GM10266 (cell line): ENCODE results near the gene MAGEC3.
"Not testable (repeated sequence)": the region's sequence is repeated elsewhere in the genome, so short reads cannot be mapped to it uniquely, and the experiment has no call there.

ENCODE experiments used
- DNase-seq: peaks from one replicate; pipeline ENCODE4 v3.0.0; 2012; ENCODE audit errors: extremely low spot score
- CTCF ChIP-seq: IDR thresholded peaks from 2 replicates; pipeline ENCODE4 v1.5.1; 2012; ENCODE audit warnings: mild to moderate bottlenecking, low read depth; ENCODE audit not compliant: control insufficient read depth, insufficient read depth; ENCODE audit errors: missing control alignments

MAGEC3 gene

DNA sequence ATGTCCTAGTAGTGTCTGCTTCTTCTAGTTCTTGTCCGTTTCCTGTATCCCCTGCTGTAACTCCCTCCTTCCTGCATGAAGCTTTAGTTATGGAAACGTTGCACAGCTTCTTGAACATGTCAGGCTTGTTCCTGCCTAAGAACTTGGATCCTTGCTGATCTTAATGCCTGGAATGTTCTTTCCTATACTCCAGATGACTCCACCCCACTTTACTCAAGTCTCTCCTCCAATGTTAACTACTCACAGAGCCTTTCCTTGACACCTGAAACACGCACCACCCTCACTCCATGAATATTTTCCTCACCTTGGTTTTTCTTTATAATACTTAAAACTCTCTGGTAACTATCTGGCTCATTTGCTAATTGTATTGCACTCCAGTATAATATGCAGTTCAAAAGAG is 19.4 kb downstream of the MAGEC3 start:
- no peak for TF ChIP-seq CTCF
- no peak for DNase-seq

GRCh38 chrX:141879616-141880015 is 41.5 kb downstream of the MAGEC3 start:
- no peak for TF ChIP-seq CTCF

GRCh38 chrX:141888811-141889210 is 50.7 kb downstream of the MAGEC3 start:
- not testable (repeated sequence) for DNase-seq

More at GRCh38 chrX:141879616-141880015, 41.5 kb downstream of the MAGEC3 start:
- DNase-seq, result no peak

DNA sequence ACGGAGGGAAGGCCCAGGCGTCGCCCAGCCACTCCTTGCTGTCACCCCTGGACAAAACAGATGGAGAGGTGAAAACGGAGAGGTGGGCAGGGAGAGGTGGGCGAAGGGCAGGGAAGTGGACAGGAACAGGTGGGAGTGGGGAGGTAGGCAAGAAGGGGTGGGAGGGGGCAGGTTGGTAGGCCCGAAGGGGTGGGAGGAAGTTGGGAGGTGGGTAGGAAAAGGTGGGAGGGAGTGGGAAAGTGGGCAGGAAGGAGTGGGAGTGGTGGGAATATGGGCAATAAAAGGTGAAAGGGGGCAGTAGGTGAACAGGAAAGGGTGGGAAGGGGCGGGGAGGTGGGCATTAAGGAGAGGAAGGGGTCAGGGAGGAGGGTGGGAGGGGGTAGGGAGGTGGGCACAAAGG is 56.6 kb downstream of the MAGEC3 start:
- no peak for TF ChIP-seq CTCF
- no peak for DNase-seq

DNA sequence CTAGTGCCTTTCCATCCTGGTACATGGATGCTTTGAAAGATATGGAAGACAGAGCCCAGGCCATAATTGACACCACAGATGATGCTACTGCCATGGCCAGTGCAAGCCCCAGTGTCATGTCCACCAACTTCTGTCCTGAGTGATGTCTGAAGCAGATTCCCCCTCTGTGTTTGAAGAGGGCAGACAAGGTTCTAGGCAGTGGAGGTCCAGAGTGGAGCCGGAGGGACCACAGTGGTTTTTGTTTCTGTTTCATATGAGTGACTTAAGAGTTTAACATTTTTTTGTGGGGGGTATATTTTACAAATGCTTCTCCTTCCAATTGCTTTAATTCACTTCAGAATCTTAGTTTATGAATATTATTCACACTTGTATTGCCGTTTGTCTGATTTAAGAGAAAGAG is 59.6 kb downstream of the MAGEC3 start:
- no peak for DNase-seq
- TF ChIP-seq CTCF, result no peak

- no peak for DNase-seq
- TF ChIP-seq CTCF, result no peak
Measured at GRCh38 chrX:141902366-141902765, 64.2 kb downstream of the MAGEC3 start.

GRCh38 chrX:141903400-141904155 is 65.5 kb downstream of the MAGEC3 start, which contains the start of gene MAGEC1:
TSS of gene MAGEC1 (plus strand) at chrX:141903894. CDS start at chrX:141905073, 1,179 bp downstream.
- no peak for DNase-seq
- no peak for TF ChIP-seq CTCF
